ENCODE results near the gene OLIG1.

The OLIG1 gene

GRCh38 chr21:33105088-33105487 lies 35.1 kb downstream of the OLIG1 start:
- no peak for DNase-seq

GRCh38 chr21:33108228-33108627 lies 38.3 kb downstream of the OLIG1 start:
- DNase-seq, result no peak

GRCh38 chr21:33109574-33110339 lies 39.8 kb downstream of the OLIG1 start:
- DNase-seq, result peak in 1 of 2 donors; percentile 21

GRCh38 chr21:33110340-33110715 lies 40.4 kb downstream of the OLIG1 start:
- DNase-seq, result no peak

- no peak for DNase-seq
Observed at GRCh38 chr21:33111577-33111976, 41.6 kb downstream of the OLIG1 start.

GRCh38 chr21:33112151-33112550 lies 42.2 kb downstream of the OLIG1 start:
- no peak for DNase-seq

GRCh38 chr21:33112681-33113080 lies 42.7 kb downstream of the OLIG1 start:
- DNase-seq, result no peak

GRCh38 chr21:33113131-33113530 lies 43.2 kb downstream of the OLIG1 start:
- no peak for DNase-seq

GRCh38 chr21:33114276-33114675 lies 44.3 kb downstream of the OLIG1 start:
- DNase-seq, result no peak

GRCh38 chr21:33115631-33116510 lies 45.9 kb downstream of the OLIG1 start:
- no peak for DNase-seq

GRCh38 chr21:33116676-33117075 lies 46.7 kb downstream of the OLIG1 start:
- peak in 1 of 2 donors; percentile 5 for DNase-seq

GRCh38 chr21:33117101-33117888 lies 47.4 kb downstream of the OLIG1 start:
- no peak for DNase-seq

All from CD4-positive, alpha-beta T cell treated with Interleukin-1 beta for 1 hour (primary cell).